A549 (cell line): ENCODE data around the gene SUGP1. TPM values are rescaled to one million over a fixed set of nuclear protein-coding genes. Genes with fewer than 3 reads are reported as not detected.

Experiments used
- ATAC-seq, 2 experiments: fragments of 200-7000 bp in 1 of 2; fragments of >200 bp in 1 of 2; cut with Nextera tagmentation in 1 of 2; cut with Tn5 transposase in 1 of 2; 3 replicates each; pipeline versions ENCODE4 v1.8.0 to v1.9.1; 2018 to 2020; ENCODE audit warnings: mild to moderate bottlenecking in 1 of 2, moderate library complexity in 1 of 2
- CTCF ChIA-PET: fragments of 300-600 bp; sonication (Branson Sonifier 250); formaldehyde crosslinking; extraction: SDS; loops from one replicate; lab custom pipeline; 2021; ENCODE audit warnings: antibody characterized with exemption, inconsistent platforms; lab: Yijun Ruan, JAX
- POLR2A ChIA-PET: fragments of 350-600 bp; formaldehyde crosslinking; extraction: SDS; loops from one replicate; lab custom pipeline; 2021; ENCODE audit warnings: antibody characterized with exemption, inconsistent platforms; lab: Yijun Ruan, JAX
- DNase-seq, 2 experiments: peaks; one replicate each; pipeline versions ENCODE4 v3.0.0 to v3.0.0-alpha.2; 2011 to 2016; ENCODE audit warnings: low read depth in 1 of 2, low spot score in 1 of 2
- FAIRE-seq: peaks from 2 replicates; lab custom pipeline; 2011; peaks lifted over from hg19 to GRCh38; lab: Jason Lieb, UNC
- H3K27ac ChIP-seq, 2 experiments: fragments of >200 bp; sonication (Bioruptor Twin); formaldehyde crosslinking; 3 replicates each; pipeline ENCODE4 v1.5.1; 2016 to 2017
- H3K4me1 ChIP-seq: fragments of >200 bp; sonication (Bioruptor Twin); formaldehyde crosslinking; 3 replicates; pipeline ENCODE4 v1.6.1; 2016
- H3K4me2 ChIP-seq: fragments of >200 bp; sonication (Bioruptor Twin); formaldehyde crosslinking; 3 replicates; pipeline ENCODE4 v1.6.1; 2016
- H3K4me3 ChIP-seq: fragments of >200 bp; sonication (Bioruptor Twin); formaldehyde crosslinking; 3 replicates; pipeline ENCODE4 v1.5.1; 2016
- H3K9me3 ChIP-seq: fragments of >200 bp; sonication (Bioruptor Twin); formaldehyde crosslinking; 3 replicates; pipeline ENCODE4 v1.6.1; 2016
- BHLHE40 ChIP-seq: IDR thresholded peaks from 2 replicates; pipeline ENCODE4 v1.6.1; 2012; ENCODE audit warnings: low read depth, low read length, inconsistent platforms
- CEBPB ChIP-seq, 2 experiments: fragments of >200 bp in 1 of 2; sonication (Bioruptor Twin) in 1 of 2; formaldehyde crosslinking in 1 of 2; IDR thresholded peaks; 2 replicates each; pipeline ENCODE4 v1.6.1; 2012 to 2016
- GATA3 ChIP-seq: IDR thresholded peaks from 2 replicates; pipeline ENCODE4 v1.6.1; 2012; ENCODE audit warnings: borderline replicate concordance
- HOXB5 ChIP-seq: fragments of 250-450 bp; sonication (Bioruptor Pico); IDR thresholded peaks from 2 replicates; pipeline ENCODE4 v1.5.0; 2020; ENCODE audit warnings: mild to moderate bottlenecking, moderate library complexity
- KDM5A ChIP-seq: fragments of 200-600 bp; sonication (generic); IDR thresholded peaks from 2 replicates; pipeline ENCODE4 v1.6.1; 2016; ENCODE audit warnings: antibody characterized with exemption, mild to moderate bottlenecking
- MAZ ChIP-seq: fragments of 150-350 bp; IDR thresholded peaks from 2 replicates; pipeline ENCODE4 v1.6.1; 2014; ENCODE audit warnings: antibody characterized with exemption, low read depth, low read length, borderline replicate concordance
- MYC ChIP-seq: IDR thresholded peaks from 2 replicates; pipeline ENCODE4 v1.6.1; 2012; ENCODE audit warnings: mild to moderate bottlenecking, inconsistent platforms, low read length, improper control_type of control experiment, borderline replicate concordance
- NFE2L2 ChIP-seq: fragments of 150-350 bp; conservative IDR thresholded peaks from 2 replicates; pipeline ENCODE4 v1.6.1; 2014; ENCODE audit warnings: low read length
- NPAS2 ChIP-seq: fragments of 250-450 bp; sonication (Bioruptor Pico); IDR thresholded peaks from 2 replicates; pipeline ENCODE4 v1.8.0; 2022; ENCODE audit warnings: mild to moderate bottlenecking, moderate library complexity, borderline replicate concordance
- NR3C1 ChIP-seq: fragments of >200 bp; sonication (Bioruptor Twin); formaldehyde crosslinking; IDR thresholded peaks from 3 replicates; pipeline ENCODE4 v1.6.1; 2017
- POLR2A ChIP-seq: IDR thresholded peaks from 2 replicates; pipeline ENCODE4 v1.6.1; 2012; ENCODE audit warnings: mild to moderate bottlenecking, low read length
- RAD21 ChIP-seq, 2 experiments: fragments of >200 bp in 1 of 2; sonication (Bioruptor Twin) in 1 of 2; formaldehyde crosslinking in 1 of 2; IDR thresholded peaks in 1 of 2; conservative IDR thresholded peaks in 1 of 2; 2 replicates in 1 of 2; 3 replicates in 1 of 2; pipeline ENCODE4 v1.6.1; 2012 to 2018; ENCODE audit warnings: inconsistent platforms in 1 of 2
- REST ChIP-seq: fragments of 200-600 bp; sonication (generic); IDR thresholded peaks from 2 replicates; pipeline ENCODE4 v1.6.1; 2016; ENCODE audit warnings: antibody characterized with exemption, mild to moderate bottlenecking, moderate library complexity
- RNF2 ChIP-seq: fragments of 200-600 bp; sonication (generic); IDR thresholded peaks from 2 replicates; pipeline ENCODE4 v1.6.1; 2016; ENCODE audit warnings: low read depth, mild to moderate bottlenecking, antibody characterized with exemption, moderate library complexity, borderline replicate concordance
- SREBF2 ChIP-seq: fragments of 450-650 bp; IDR thresholded peaks from 2 replicates; pipeline ENCODE4 v1.6.1; 2014; ENCODE audit warnings: mild to moderate bottlenecking, moderate library complexity
- TFCP2L1 ChIP-seq: fragments of 250-450 bp; sonication (Bioruptor Pico); IDR thresholded peaks from 2 replicates; pipeline ENCODE4 v1.5.0; 2021; ENCODE audit warnings: mild to moderate bottlenecking
- TP53 ChIP-seq: fragments of 250-450 bp; sonication (Bioruptor Pico); IDR thresholded peaks from 2 replicates; pipeline ENCODE4 v1.5.0; 2021; ENCODE audit warnings: mild to moderate bottlenecking, moderate library complexity
- ZSCAN20 ChIP-seq: fragments of 250-450 bp; sonication (Bioruptor Pico); IDR thresholded peaks from 2 replicates; pipeline ENCODE4 v1.8.0; 2022; ENCODE audit warnings: mild to moderate bottlenecking, moderate library complexity
- WGBS: methylation state at CpG from one replicate; pipeline ENCODE4 v1.1.6; 2017; ENCODE audit errors: missing lambda C conversion rate; 5-methylcytosine and 5-hydroxymethylcytosine counted together
- polyA plus RNA-seq, 4 experiments: library from polyadenylated mRNA; depleted of rRNA in 3 of 4; stranded (reverse); fragments of >200 nt; fragmentation: RNase III in 1 of 4; extraction: RNeasy Plus Mini Kit Qiagen cat#74134 plus additional on column Dnase treatment in 1 of 4; gene quantifications; 2 replicates in 3 of 4; 3 replicates in 1 of 4; pipeline ENCODE4 v1.2.3, GENCODE V29; 2011 to 2017
- TF ChIP-seq, protein P1 (sequence below): fragments of 250-450 bp; sonication (Bioruptor Pico); IDR thresholded peaks from 2 replicates; pipeline ENCODE4 v1.5.0; 2020; ENCODE audit warnings: low read depth, mild to moderate bottlenecking, moderate library complexity
- TF ChIP-seq, protein P2 (sequence below): fragments of >200 bp; sonication (Bioruptor Twin); formaldehyde crosslinking; IDR thresholded peaks from 3 replicates; pipeline ENCODE4 v1.5.1; 2016

Gene SUGP1
- polyA plus RNA-seq, 2 of the 4 experiments (the other 2 are of a cell fraction), result 21.9 to 30.0 TPM

GRCh38 chr19:19316082-19316481 lies 4.2 kb downstream of the SUGP1 start:
- Histone ChIP-seq H3K4me1 (peaks cover 9% of the 10 kb centered on the region), H3K4me2 (no peak overlapping the region), H3K9me3 (no peaks in the 10 kb centered on the region), H3K27ac (no peak overlapping the region), H3K4me3 (no peak overlapping the region)
- WGBS, result 80% methylated on average over 1 of the region's 1 CpG
- DNase-seq (no peak), ATAC-seq (no peak), FAIRE-seq (no peak)
- TF ChIP-seq CEBPB (IDR thresholded peaks at IDR 0.05) (no peak), REST (no peak), KDM5A (no peak), NPAS2 (CRISPR knock-in tag) (no peak), MYC (no peak), RAD21 (conservative IDR thresholded peaks at IDR 0.05 in 1 of 2, IDR thresholded peaks at IDR 0.05 in 1 of 2) (no peak), SREBF2 (no peak), NFE2L2 (no peak), BHLHE40 (no peak), GATA3 (no peak), ZSCAN20 (CRISPR knock-in tag) (no peak), POLR2A (no peak), HOXB5 (CRISPR knock-in tag) (no peak), TP53 (no peak), MAZ (no peak), RNF2 (no peak), NR3C1 (no peak)
- TF ChIP-seq, protein P1, sequence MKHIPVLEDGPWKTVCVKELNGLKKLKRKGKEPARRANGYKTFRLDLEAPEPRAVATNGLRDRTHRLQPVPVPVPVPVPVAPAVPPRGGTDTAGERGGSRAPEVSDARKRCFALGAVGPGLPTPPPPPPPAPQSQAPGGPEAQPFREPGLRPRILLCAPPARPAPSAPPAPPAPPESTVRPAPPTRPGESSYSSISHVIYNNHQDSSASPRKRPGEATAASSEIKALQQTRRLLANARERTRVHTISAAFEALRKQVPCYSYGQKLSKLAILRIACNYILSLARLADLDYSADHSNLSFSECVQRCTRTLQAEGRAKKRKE (CRISPR knock-in tag), result no peak
- TF ChIP-seq, protein P2, sequence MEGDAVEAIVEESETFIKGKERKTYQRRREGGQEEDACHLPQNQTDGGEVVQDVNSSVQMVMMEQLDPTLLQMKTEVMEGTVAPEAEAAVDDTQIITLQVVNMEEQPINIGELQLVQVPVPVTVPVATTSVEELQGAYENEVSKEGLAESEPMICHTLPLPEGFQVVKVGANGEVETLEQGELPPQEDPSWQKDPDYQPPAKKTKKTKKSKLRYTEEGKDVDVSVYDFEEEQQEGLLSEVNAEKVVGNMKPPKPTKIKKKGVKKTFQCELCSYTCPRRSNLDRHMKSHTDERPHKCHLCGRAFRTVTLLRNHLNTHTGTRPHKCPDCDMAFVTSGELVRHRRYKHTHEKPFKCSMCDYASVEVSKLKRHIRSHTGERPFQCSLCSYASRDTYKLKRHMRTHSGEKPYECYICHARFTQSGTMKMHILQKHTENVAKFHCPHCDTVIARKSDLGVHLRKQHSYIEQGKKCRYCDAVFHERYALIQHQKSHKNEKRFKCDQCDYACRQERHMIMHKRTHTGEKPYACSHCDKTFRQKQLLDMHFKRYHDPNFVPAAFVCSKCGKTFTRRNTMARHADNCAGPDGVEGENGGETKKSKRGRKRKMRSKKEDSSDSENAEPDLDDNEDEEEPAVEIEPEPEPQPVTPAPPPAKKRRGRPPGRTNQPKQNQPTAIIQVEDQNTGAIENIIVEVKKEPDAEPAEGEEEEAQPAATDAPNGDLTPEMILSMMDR, result no peak
- CTCF ChIA-PET, result interaction anchor here (0.5 to 1.2 kb wide), 4 partner anchors 12 to 104 kb away, joined by 3 to 4 read pairs (median 3); partner anchors contain the start of gene NCAN
- POLR2A ChIA-PET, result no interaction called here

DNA sequence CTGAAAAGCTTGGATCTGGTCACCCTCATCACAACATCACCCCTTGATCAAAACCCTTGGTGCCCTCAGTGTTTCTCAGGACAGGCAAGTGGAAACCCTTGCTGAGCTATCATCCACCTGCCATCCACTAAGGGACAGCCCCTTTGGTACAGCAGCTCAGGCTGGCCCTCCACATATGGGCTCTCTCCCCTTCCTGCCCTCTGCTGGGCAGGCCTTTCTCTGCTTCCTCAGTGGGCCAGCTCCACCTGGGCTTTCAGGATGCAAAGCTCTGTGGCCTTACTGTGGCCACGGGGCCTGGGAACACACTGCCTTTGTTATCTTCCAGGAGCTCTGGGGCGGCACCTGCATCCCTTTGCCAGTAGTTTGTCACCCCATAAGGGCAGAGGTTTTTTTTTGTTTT lies 4.9 kb downstream of the SUGP1 start:
- H3K4me1 ChIP-seq, result peaks cover 9% of the 10 kb centered on the region
- 79% methylated on average over 2 of the region's 2 CpGs for WGBS
- DNase-seq, result no peak
- H3K4me3 ChIP-seq, result no peak overlapping the region
- CTCF ChIA-PET, result interaction anchor here (0.5 to 1.2 kb wide), 8 partner anchors 12 to 173 kb away, joined by 3 to 5 read pairs (median 3); partner anchors contain the start of gene NCAN
- no peak for FAIRE-seq
- H3K9me3 ChIP-seq, result no peaks in the 10 kb centered on the region
- TF ChIP-seq MYC (no peak), TFCP2L1 (CRISPR knock-in tag) (no peak), RAD21 (conservative IDR thresholded peaks at IDR 0.05 in 1 of 2, IDR thresholded peaks at IDR 0.05 in 1 of 2) (peak in 1 of 2 experiments; percentile 10; a peak in 1 of 5 replicates)
- no peak overlapping the region for H3K27ac ChIP-seq
- POLR2A ChIA-PET, result no interaction called here
- ATAC-seq, result peak in 1 of 2 experiments; percentile 52; a peak in 3 of 6 replicates
- H3K4me2 ChIP-seq, result no peak overlapping the region
